Astrocyte (in vitro differentiated cells and primary cell): ENCODE data around the gene LINC00237. TPM values are rescaled to one million over a fixed set of nuclear protein-coding genes. Genes with fewer than 3 reads are reported as not detected.

Experiments used
- DNase-seq: peaks from one replicate; pipeline ENCODE4 v3.0.0-alpha.2; 2010; ENCODE audit warnings: low read depth
- FAIRE-seq: peaks from 2 replicates; lab custom pipeline; 2011; peaks lifted over from hg19 to GRCh38; lab: Jason Lieb, UNC
- H2AFZ ChIP-seq: 2 replicates; pipeline ENCODE4 v1.6.0; 2012; ENCODE audit warnings: low read depth, low read length, inconsistent platforms
- H3K27ac ChIP-seq: 2 replicates; pipeline ENCODE4 v1.5.1; 2011; ENCODE audit warnings: low read depth, low read length, inconsistent platforms
- H3K27me3 ChIP-seq: 2 replicates; pipeline ENCODE4 v1.6.0; 2011; ENCODE audit warnings: low read length, inconsistent platforms; ENCODE audit not compliant: insufficient read depth
- H3K36me3 ChIP-seq: 2 replicates; pipeline ENCODE4 v1.5.1; 2011; ENCODE audit warnings: low read length, inconsistent platforms; ENCODE audit not compliant: insufficient read depth
- H3K4me1 ChIP-seq: 2 replicates; pipeline ENCODE4 v1.5.1; 2011; ENCODE audit warnings: low read length, inconsistent platforms; ENCODE audit not compliant: insufficient read depth
- H3K4me2 ChIP-seq: 2 replicates; pipeline ENCODE4 v1.6.0; 2012; ENCODE audit warnings: low read length, inconsistent platforms
- H3K4me3 ChIP-seq: 2 replicates; pipeline ENCODE4 v1.5.1; 2011; ENCODE audit warnings: low read depth, mild to moderate bottlenecking, low read length, inconsistent platforms; ENCODE audit not compliant: insufficient read depth
- H3K79me2 ChIP-seq: 2 replicates; pipeline ENCODE4 v1.6.0; 2012; ENCODE audit warnings: mild to moderate bottlenecking, low read length, inconsistent platforms; ENCODE audit not compliant: insufficient read depth
- H3K9ac ChIP-seq: 2 replicates; pipeline ENCODE4 v1.6.0; 2012; ENCODE audit warnings: mild to moderate bottlenecking, low read length, inconsistent platforms
- H3K9me3 ChIP-seq: 2 replicates; pipeline ENCODE4 v1.5.1; 2012; ENCODE audit warnings: low read depth, mild to moderate bottlenecking, low read length, inconsistent platforms; ENCODE audit not compliant: insufficient read depth
- H4K20me1 ChIP-seq: 2 replicates; pipeline ENCODE4 v1.6.0; 2012; ENCODE audit warnings: low read length, inconsistent platforms; ENCODE audit not compliant: insufficient read depth
- H3K27ac Mint-ChIP-seq: one replicate; pipeline ENCODE4 v1.8.0; 2021; ENCODE audit warnings: mild to moderate bottlenecking, mixed read lengths; ENCODE audit not compliant: unreplicated experiment
- H3K27me3 Mint-ChIP-seq: one replicate; pipeline ENCODE4 v1.8.0; 2021; ENCODE audit warnings: low read depth, mixed read lengths; ENCODE audit not compliant: unreplicated experiment
- H3K36me3 Mint-ChIP-seq: one replicate; pipeline ENCODE4 v1.8.0; 2021; ENCODE audit warnings: low read depth, mixed read lengths; ENCODE audit not compliant: unreplicated experiment
- H3K4me1 Mint-ChIP-seq: one replicate; pipeline ENCODE4 v1.8.0; 2021; ENCODE audit warnings: low read depth, mixed read lengths; ENCODE audit not compliant: unreplicated experiment
- H3K4me3 Mint-ChIP-seq: one replicate; pipeline ENCODE4 v1.8.0; 2021; ENCODE audit warnings: mild to moderate bottlenecking, moderate library complexity, mixed read lengths; ENCODE audit not compliant: unreplicated experiment
- H3K9me3 Mint-ChIP-seq: one replicate; pipeline ENCODE4 v1.8.0; 2021; ENCODE audit warnings: mild to moderate bottlenecking, mixed read lengths; ENCODE audit not compliant: unreplicated experiment
- EZH2 ChIP-seq: IDR thresholded peaks from 2 replicates; pipeline ENCODE4 v1.6.1; 2012; ENCODE audit warnings: mild to moderate bottlenecking, low read length, inconsistent platforms; ENCODE audit not compliant: insufficient read depth
- total RNA-seq: library from RNA; stranded (reverse); gene quantifications from 2 replicates; pipeline ENCODE4 v1.2.1, GENCODE V29; 2021
- TF ChIP-seq, protein P1 (sequence below): IDR thresholded peaks from 2 replicates; pipeline ENCODE4 v1.5.1; 2011; ENCODE audit warnings: low read depth, mild to moderate bottlenecking, inconsistent platforms, low read length, moderate library complexity; ENCODE audit not compliant: insufficient read depth

LINC00237 gene
- total RNA-seq, 1 donor from 2014 or later = not detected

DNA sequence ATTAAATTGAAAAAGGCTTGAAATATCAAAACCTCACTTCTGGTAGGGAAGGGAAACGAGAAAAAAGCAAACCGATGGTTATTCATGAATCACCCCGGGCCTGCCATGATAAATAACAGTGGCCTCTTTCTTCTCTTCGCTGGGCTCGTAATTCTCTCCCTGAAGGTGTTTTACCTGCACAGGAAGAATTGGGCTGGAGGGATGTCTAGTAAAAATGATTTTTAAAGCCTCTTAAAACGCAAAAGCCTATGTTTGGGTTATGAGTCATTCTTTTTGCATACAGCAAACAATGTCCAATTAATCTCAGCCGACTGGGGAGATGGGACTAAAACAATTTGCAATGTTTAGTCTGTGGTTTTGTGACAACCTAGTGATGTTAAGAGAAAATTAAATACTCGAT lies 16.8 kb downstream of the LINC00237 start:
- no peak overlapping the region for H2AFZ ChIP-seq
- H3K9ac ChIP-seq = no peak overlapping the region
- Mint-ChIP-seq H3K9me3 (no peaks in the 10 kb centered on the region), H3K27me3 (peaks cover 35% of the 10 kb centered on the region), H3K27ac (no peak overlapping the region), H3K4me1 (peaks cover 7% of the 10 kb centered on the region), H3K4me3 (no peak overlapping the region), H3K36me3 (no peaks in the 10 kb centered on the region)
- H3K4me1 ChIP-seq = no peaks in the 10 kb centered on the region
- H3K9me3 ChIP-seq = no peaks in the 10 kb centered on the region
- no peak for TF ChIP-seq EZH2
- TF ChIP-seq, protein P1, sequence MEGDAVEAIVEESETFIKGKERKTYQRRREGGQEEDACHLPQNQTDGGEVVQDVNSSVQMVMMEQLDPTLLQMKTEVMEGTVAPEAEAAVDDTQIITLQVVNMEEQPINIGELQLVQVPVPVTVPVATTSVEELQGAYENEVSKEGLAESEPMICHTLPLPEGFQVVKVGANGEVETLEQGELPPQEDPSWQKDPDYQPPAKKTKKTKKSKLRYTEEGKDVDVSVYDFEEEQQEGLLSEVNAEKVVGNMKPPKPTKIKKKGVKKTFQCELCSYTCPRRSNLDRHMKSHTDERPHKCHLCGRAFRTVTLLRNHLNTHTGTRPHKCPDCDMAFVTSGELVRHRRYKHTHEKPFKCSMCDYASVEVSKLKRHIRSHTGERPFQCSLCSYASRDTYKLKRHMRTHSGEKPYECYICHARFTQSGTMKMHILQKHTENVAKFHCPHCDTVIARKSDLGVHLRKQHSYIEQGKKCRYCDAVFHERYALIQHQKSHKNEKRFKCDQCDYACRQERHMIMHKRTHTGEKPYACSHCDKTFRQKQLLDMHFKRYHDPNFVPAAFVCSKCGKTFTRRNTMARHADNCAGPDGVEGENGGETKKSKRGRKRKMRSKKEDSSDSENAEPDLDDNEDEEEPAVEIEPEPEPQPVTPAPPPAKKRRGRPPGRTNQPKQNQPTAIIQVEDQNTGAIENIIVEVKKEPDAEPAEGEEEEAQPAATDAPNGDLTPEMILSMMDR = no peak
- no peak overlapping the region for H3K4me2 ChIP-seq
- DNase-seq = no peak
- H3K4me3 ChIP-seq = no peak overlapping the region
- H4K20me1 ChIP-seq = no peaks in the 10 kb centered on the region
- H3K27ac ChIP-seq = no peak overlapping the region
- no peaks in the 10 kb centered on the region for H3K36me3 ChIP-seq
- no peaks in the 10 kb centered on the region for H3K79me2 ChIP-seq
- FAIRE-seq = no peak
- H3K27me3 ChIP-seq = peaks cover 25% of the 10 kb centered on the region

DNA sequence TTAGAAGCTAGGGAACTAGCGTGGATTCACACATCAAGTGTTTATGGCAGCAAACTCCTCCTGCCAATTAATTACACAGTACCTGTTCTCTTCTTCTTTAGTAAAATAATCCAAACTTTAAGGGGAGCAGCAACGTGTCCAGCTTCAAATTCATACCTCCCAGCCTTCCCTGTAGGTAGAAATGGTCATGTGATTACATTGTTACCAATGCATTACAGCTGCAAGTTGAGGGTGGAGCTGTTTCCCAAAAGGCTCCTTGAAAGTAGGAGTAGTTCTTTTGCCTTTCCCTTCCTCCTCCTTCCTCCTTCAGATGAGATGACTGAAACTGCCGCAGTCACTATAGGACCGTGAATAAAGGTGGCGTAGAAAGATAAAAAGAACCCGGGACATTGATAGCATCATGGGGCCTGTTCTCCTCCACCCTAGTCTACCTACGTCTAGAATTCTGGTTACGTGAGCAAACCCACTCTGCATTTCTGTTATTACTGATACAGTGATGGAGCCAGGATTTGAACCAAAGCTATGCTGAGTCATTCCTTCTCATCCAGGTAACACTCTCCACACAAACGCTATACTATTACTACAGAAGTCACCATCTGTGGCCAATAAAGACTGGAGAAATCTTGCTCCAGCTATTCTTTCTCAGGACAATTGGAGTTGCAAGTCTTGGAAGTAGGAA lies 18.2 kb downstream of the LINC00237 start:
- peaks cover 25% of the 10 kb centered on the region for H3K27me3 Mint-ChIP-seq
- H3K27me3 ChIP-seq = peaks cover 21% of the 10 kb centered on the region
- no peaks in the 10 kb centered on the region for H3K36me3 Mint-ChIP-seq
- no peaks in the 10 kb centered on the region for H3K79me2 ChIP-seq
- no peak for TF ChIP-seq EZH2
- TF ChIP-seq, protein P1 = no peak
- no peak overlapping the region for H3K27ac ChIP-seq
- no peak overlapping the region for H3K4me3 Mint-ChIP-seq
- H3K27ac Mint-ChIP-seq = no peak overlapping the region
- peaks cover 7% of the 10 kb centered on the region for H3K4me1 Mint-ChIP-seq
- H3K9me3 Mint-ChIP-seq = no peaks in the 10 kb centered on the region
- no peak overlapping the region for H2AFZ ChIP-seq
- no peaks in the 10 kb centered on the region for H3K9me3 ChIP-seq
- H3K4me2 ChIP-seq = no peak overlapping the region
- no peaks in the 10 kb centered on the region for H3K4me1 ChIP-seq
- H3K4me3 ChIP-seq = no peak overlapping the region
- no peaks in the 10 kb centered on the region for H3K36me3 ChIP-seq
- H4K20me1 ChIP-seq = no peaks in the 10 kb centered on the region
- no peak for FAIRE-seq
- H3K9ac ChIP-seq = no peak overlapping the region
- DNase-seq = no peak

DNA sequence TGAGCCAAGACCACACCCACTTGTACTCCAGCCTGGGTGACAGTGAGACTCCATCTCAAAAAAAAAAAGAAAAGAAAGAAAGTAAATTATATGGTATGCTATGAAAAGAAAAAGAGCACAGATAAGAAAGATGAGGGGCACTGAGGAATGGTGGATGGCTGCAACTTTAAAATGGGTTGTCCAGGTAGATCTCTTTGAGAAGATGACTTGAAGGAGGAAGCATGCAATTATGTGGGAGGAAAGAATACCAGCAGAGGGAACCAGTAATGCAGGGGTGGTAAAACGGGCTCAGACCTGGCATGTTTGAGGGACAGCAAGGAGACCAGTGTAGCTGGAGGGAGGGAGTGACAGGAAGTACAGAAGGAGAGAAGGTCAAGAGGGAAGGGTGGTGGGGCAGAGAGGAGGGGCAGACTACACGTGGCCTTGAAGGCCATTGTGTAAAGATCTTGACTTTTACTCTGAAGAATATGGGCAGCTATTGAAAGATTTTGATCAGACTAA lies 22.3 kb downstream of the LINC00237 start:
- H2AFZ ChIP-seq = no peak overlapping the region
- Mint-ChIP-seq H3K4me1 (peaks cover 4% of the 10 kb centered on the region), H3K27ac (no peak overlapping the region), H3K4me3 (no peak overlapping the region), H3K27me3 (peaks cover 9% of the 10 kb centered on the region), H3K36me3 (no peaks in the 10 kb centered on the region), H3K9me3 (peaks cover 2% of the 10 kb centered on the region)
- no peaks in the 10 kb centered on the region for H3K4me1 ChIP-seq
- H3K79me2 ChIP-seq = no peaks in the 10 kb centered on the region
- H3K9ac ChIP-seq = no peak overlapping the region
- TF ChIP-seq, protein P1 = no peak
- TF ChIP-seq EZH2 = no peak
- H3K4me3 ChIP-seq = no peak overlapping the region
- H3K9me3 ChIP-seq = no peaks in the 10 kb centered on the region
- no peak overlapping the region for H3K27ac ChIP-seq
- DNase-seq (no peak), FAIRE-seq (no peak)
- no peaks in the 10 kb centered on the region for H4K20me1 ChIP-seq
- no peak overlapping the region for H3K4me2 ChIP-seq
- H3K36me3 ChIP-seq = no peaks in the 10 kb centered on the region
- no peaks in the 10 kb centered on the region for H3K27me3 ChIP-seq
